ENCODE results near the gene FAM131C.

DNA sequence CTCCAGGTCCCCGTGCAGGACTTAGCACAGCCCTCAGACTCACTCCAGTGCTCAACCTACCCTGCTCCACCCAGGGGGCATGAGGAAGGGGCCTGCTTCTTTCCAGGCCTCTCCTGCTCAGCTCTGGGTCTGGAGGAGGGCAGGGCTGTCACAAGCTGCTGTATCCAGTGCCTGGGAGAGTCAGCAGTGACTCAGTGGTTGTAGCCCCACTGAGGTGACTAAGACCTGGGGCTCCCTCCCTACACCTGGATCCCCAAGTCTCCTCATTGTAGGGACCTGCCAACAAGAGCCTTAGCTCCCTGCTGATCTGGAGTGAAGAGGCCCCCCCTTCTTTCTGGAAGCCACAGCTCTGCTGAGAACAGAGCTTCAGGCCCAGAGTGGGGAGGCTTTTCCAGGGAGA, 36.1 kb upstream of the FAM131C start:
- TF ChIP-seq, protein P1, sequence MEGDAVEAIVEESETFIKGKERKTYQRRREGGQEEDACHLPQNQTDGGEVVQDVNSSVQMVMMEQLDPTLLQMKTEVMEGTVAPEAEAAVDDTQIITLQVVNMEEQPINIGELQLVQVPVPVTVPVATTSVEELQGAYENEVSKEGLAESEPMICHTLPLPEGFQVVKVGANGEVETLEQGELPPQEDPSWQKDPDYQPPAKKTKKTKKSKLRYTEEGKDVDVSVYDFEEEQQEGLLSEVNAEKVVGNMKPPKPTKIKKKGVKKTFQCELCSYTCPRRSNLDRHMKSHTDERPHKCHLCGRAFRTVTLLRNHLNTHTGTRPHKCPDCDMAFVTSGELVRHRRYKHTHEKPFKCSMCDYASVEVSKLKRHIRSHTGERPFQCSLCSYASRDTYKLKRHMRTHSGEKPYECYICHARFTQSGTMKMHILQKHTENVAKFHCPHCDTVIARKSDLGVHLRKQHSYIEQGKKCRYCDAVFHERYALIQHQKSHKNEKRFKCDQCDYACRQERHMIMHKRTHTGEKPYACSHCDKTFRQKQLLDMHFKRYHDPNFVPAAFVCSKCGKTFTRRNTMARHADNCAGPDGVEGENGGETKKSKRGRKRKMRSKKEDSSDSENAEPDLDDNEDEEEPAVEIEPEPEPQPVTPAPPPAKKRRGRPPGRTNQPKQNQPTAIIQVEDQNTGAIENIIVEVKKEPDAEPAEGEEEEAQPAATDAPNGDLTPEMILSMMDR (conservative IDR thresholded peaks at IDR 0.05 in 1 of 2, IDR thresholded peaks at IDR 0.05 in 1 of 2; ENCODE audit: low read depth in 1 of 2, low read length in 2 of 2) = no peak
- TF ChIP-seq EZH2 (IDR thresholded peaks at IDR 0.05; ENCODE audit: low read length, missing control alignments) = no peak

All from fibroblast of lung (primary cell).